ENCODE results near the gene TNNT3.

DNA sequence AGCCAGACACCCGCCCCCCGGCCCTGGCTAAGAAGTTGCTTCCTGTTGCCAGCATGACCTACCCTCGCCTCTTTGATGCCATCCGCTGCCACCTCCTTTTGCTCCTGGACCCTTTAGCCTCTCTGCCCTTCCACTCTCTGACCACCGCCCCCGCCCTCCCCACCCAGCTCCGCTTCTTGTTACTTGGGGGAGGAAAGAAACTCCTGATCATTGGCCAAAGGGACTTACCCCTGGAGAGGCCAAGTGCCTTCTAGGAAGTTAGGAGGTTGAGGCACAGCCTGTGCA lies 27.7 kb upstream of the TNNT3 start, which contains the start of gene PRR33:
- TF ChIP-seq EZH2 (IDR thresholded peaks at IDR 0.05; ENCODE audit: borderline replicate concordance, low read depth, low read length, severe bottlenecking): no peak
- no peak for TF ChIP-seq CTCF (IDR thresholded peaks at IDR 0.05; ENCODE audit: borderline replicate concordance, extremely low read depth, low read length, poor library complexity, severe bottlenecking)

Data from DND-41 (cell line).